GM18498 (cell line): ENCODE measurements around the gene KCNIP4.
"Not testable (repeated sequence)": the region's sequence is repeated elsewhere in the genome, so short reads cannot be mapped to it uniquely, and the experiment has no call there.

ENCODE experiments used
- ATAC-seq: cut with Tn5 transposase; IDR thresholded peaks from one replicate; pipeline ENCODE4 v1.9.1; 2021; ENCODE audit warnings: mild to moderate bottlenecking, moderate library complexity; ENCODE audit not compliant: unreplicated experiment

The KCNIP4 gene

GRCh38 chr4:21948347-21949072 is at the start of gene KCNIP4:
KCNIP4 (minus strand) TSS chr4:21948772.
- ATAC-seq, result no peak

GRCh38 chr4:21996618-21997017 is 48.0 kb upstream of the KCNIP4 start:
- not testable (repeated sequence) for ATAC-seq

GRCh38 chr4:21992330-21992729 is 43.8 kb upstream of the KCNIP4 start:
- ATAC-seq, result no peak

- ATAC-seq, result no peak
Observed at GRCh38 chr4:21991562-21991961, 43.0 kb upstream of the KCNIP4 start.

- no peak for ATAC-seq
Observed at GRCh38 chr4:21991050-21991449, 42.5 kb upstream of the KCNIP4 start.

GRCh38 chr4:21989351-21989750 is 40.8 kb upstream of the KCNIP4 start:
- ATAC-seq, result no peak

- ATAC-seq, result no peak
Observed at GRCh38 chr4:21986307-21986706, 37.7 kb upstream of the KCNIP4 start.

- no peak for ATAC-seq
Observed at GRCh38 chr4:21982087-21982486, 33.5 kb upstream of the KCNIP4 start.

GRCh38 chr4:21979196-21979595 is 30.6 kb upstream of the KCNIP4 start:
- no peak for ATAC-seq

- ATAC-seq, result no peak
Observed at GRCh38 chr4:21976166-21976565, 27.6 kb upstream of the KCNIP4 start.

GRCh38 chr4:21973850-21974249 is 25.3 kb upstream of the KCNIP4 start:
- ATAC-seq, result no peak

GRCh38 chr4:21964762-21965319 is 16.3 kb upstream of the KCNIP4 start:
- ATAC-seq, result no peak

- ATAC-seq, result no peak
Observed at GRCh38 chr4:21962691-21963090, 14.1 kb upstream of the KCNIP4 start.

- ATAC-seq, result no peak
Observed at GRCh38 chr4:21960793-21961192, 12.2 kb upstream of the KCNIP4 start.

GRCh38 chr4:21954916-21955315 is 6.3 kb upstream of the KCNIP4 start:
- no peak for ATAC-seq

GRCh38 chr4:21953653-21954052 is 5.1 kb upstream of the KCNIP4 start:
- no peak for ATAC-seq

GRCh38 chr4:21952549-21952948 is 4.0 kb upstream of the KCNIP4 start:
- ATAC-seq, result no peak

GRCh38 chr4:21949073-21949457 is 493 bp upstream of the KCNIP4 start:
- ATAC-seq, result no peak

- ATAC-seq, result no peak
Observed at GRCh38 chr4:21947791-21948346, 703 bp downstream of the KCNIP4 start.

- no peak for ATAC-seq
Observed at GRCh38 chr4:21946858-21947257, 1.7 kb downstream of the KCNIP4 start.

- no peak for ATAC-seq
Observed at GRCh38 chr4:21921526-21922180, 26.9 kb downstream of the KCNIP4 start.

- no peak for ATAC-seq
Observed at GRCh38 chr4:21915761-21916160, 32.8 kb downstream of the KCNIP4 start.
